MCF 10A (cell line): ENCODE measurements around the gene ALKBH1. TPM values are rescaled to one million over a fixed set of nuclear protein-coding genes. Genes with fewer than 3 reads are reported as not detected.

Source experiments
- BruUV-seq: library from RNA; stranded (reverse); fragments of 400-500 nt; replicated peaks from 2 replicates; lab custom pipeline; 2021; lab: Mats Ljungman, UMichigan
- CTCF ChIA-PET: fragments of 300-600 bp; sonication (Branson Sonifier 250); formaldehyde crosslinking; extraction: SDS; loops from one replicate; lab custom pipeline; 2021; ENCODE audit warnings: antibody characterized with exemption, inconsistent platforms; lab: Yijun Ruan, JAX
- POLR2A ChIA-PET: fragments of 300-600, 350-650 bp; sonication (Branson Sonifier 250); formaldehyde crosslinking; extraction: SDS; loops from one replicate; lab custom pipeline; 2020; ENCODE audit warnings: antibody characterized with exemption, inconsistent platforms; lab: Yijun Ruan, JAX
- DNase-seq: peaks from one replicate; pipeline ENCODE4 v3.0.0-alpha.2; 2018; ENCODE audit not compliant: unreplicated experiment
- H3K27ac Mint-ChIP-seq: one replicate; pipeline ENCODE4 v1.8.0; 2022; ENCODE audit warnings: mild to moderate bottlenecking, low read depth, mixed read lengths; ENCODE audit not compliant: unreplicated experiment
- H3K27me3 Mint-ChIP-seq: one replicate; pipeline ENCODE4 v1.8.0; 2022; ENCODE audit warnings: mixed read lengths; ENCODE audit not compliant: insufficient read depth, unreplicated experiment
- H3K36me3 Mint-ChIP-seq: one replicate; pipeline ENCODE4 v1.8.0; 2022; ENCODE audit warnings: mild to moderate bottlenecking, moderate library complexity, mixed read lengths; ENCODE audit not compliant: insufficient read depth, unreplicated experiment
- H3K4me1 Mint-ChIP-seq: one replicate; pipeline ENCODE4 v1.8.0; 2022; ENCODE audit warnings: mixed read lengths; ENCODE audit not compliant: insufficient read depth, unreplicated experiment
- H3K4me3 Mint-ChIP-seq: one replicate; pipeline ENCODE4 v1.8.0; 2022; ENCODE audit warnings: mild to moderate bottlenecking, moderate library complexity, mixed read lengths; ENCODE audit not compliant: unreplicated experiment
- H3K9me3 Mint-ChIP-seq: one replicate; pipeline ENCODE4 v1.8.0; 2022; ENCODE audit warnings: mixed read lengths; ENCODE audit not compliant: unreplicated experiment
- intact Hi-C: fragments of 100-400 bp; cut with micrococcal nuclease; formaldehyde crosslinking; loops from 2 replicates; pipeline ENCODE4 v1.14.1; 2022
- total RNA-seq: library from RNA; stranded (reverse); gene quantifications from 2 replicates; pipeline ENCODE4 v1.2.3, GENCODE V29; 2022
- TF ChIP-seq, protein P1 (sequence below): fragments of 200-600 bp; IDR thresholded peaks from one replicate; pipeline ENCODE4 v1.8.0; 2022; ENCODE audit warnings: antibody characterized with exemption, mild to moderate bottlenecking; ENCODE audit not compliant: unreplicated experiment

The ALKBH1 gene
- total RNA-seq, 1 experiment from 2014 or later: 14.4 TPM

DNA sequence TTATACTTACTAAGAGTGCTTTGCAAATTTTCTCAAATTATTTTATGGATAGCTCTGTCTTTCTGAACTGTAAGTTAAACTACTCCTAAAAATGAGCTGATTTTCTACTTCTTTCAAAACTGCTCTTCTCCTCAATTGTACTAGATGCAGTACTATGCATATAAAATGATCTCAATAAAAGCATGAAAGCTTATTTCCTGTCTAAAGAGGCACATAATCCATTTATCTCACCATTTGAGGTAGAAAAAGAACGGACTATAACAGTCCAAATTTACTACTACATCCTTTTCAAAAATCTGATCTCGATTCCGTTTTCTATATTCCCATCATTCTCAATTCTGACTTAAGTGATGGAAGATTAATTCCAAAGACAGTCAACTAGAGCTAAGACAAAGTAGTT, 14.5 kb upstream of the ALKBH1 start:
- no peaks in the 10 kb centered on the region for H3K9me3 Mint-ChIP-seq
- no peak overlapping the region for H3K4me3 Mint-ChIP-seq
- intact Hi-C loops: no loop called here
- no peaks in the 10 kb centered on the region for H3K27me3 Mint-ChIP-seq
- ChIA-PET POLR2A (interaction anchor here (1.1 kb wide), 1 partner anchor 10 kb away, joined by 3 read pairs; no protein-coding TSS in a partner anchor), CTCF (interaction anchor here (0.5 to 1.3 kb wide), 3 partner anchors 16 to 211 kb away, joined by 3 to 4 read pairs (median 4); no protein-coding TSS in a partner anchor)
- H3K27ac Mint-ChIP-seq: no peak overlapping the region
- TF ChIP-seq, protein P1, sequence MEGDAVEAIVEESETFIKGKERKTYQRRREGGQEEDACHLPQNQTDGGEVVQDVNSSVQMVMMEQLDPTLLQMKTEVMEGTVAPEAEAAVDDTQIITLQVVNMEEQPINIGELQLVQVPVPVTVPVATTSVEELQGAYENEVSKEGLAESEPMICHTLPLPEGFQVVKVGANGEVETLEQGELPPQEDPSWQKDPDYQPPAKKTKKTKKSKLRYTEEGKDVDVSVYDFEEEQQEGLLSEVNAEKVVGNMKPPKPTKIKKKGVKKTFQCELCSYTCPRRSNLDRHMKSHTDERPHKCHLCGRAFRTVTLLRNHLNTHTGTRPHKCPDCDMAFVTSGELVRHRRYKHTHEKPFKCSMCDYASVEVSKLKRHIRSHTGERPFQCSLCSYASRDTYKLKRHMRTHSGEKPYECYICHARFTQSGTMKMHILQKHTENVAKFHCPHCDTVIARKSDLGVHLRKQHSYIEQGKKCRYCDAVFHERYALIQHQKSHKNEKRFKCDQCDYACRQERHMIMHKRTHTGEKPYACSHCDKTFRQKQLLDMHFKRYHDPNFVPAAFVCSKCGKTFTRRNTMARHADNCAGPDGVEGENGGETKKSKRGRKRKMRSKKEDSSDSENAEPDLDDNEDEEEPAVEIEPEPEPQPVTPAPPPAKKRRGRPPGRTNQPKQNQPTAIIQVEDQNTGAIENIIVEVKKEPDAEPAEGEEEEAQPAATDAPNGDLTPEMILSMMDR: no peak
- no peaks in the 10 kb centered on the region for H3K4me1 Mint-ChIP-seq
- peaks cover 95% of the 10 kb centered on the region for H3K36me3 Mint-ChIP-seq
- no peak for DNase-seq
- no TSS peak for BruUV-seq

DNA sequence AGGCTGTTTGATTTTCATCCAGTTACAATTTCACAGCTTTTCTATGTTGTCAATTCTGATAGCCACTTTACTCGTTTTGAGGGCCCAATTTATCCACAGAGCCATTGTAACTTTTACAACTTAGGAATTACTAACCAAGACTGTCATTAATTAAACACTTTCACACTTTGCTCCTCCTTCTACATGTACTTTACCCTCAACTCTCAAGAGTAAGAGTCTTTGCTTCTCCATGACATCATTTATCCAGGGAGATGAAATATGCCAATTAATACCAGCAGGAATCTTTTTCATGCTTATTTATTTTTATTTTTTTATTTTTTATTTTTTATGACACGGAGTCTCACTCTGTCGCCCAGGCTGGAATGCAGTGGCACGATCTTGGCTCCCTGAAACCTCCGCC, 13.6 kb upstream of the ALKBH1 start:
- DNase-seq: no peak
- Mint-ChIP-seq H3K36me3 (peaks cover 95% of the 10 kb centered on the region), H3K27me3 (no peaks in the 10 kb centered on the region), H3K4me3 (no peak overlapping the region), H3K4me1 (no peaks in the 10 kb centered on the region), H3K9me3 (no peaks in the 10 kb centered on the region), H3K27ac (no peak overlapping the region)
- TF ChIP-seq, protein P1: no peak
- intact Hi-C loops: no loop called here
- no TSS peak for BruUV-seq
- ChIA-PET CTCF (interaction anchor here (1.3 to 2.2 kb wide), 2 partner anchors 15 to 67 kb away, joined by 4 to 7 read pairs; no protein-coding TSS in a partner anchor), POLR2A (interaction anchor here (1.0 kb wide), 1 partner anchor 14 kb away, joined by 3 read pairs; no protein-coding TSS in a partner anchor)

DNA sequence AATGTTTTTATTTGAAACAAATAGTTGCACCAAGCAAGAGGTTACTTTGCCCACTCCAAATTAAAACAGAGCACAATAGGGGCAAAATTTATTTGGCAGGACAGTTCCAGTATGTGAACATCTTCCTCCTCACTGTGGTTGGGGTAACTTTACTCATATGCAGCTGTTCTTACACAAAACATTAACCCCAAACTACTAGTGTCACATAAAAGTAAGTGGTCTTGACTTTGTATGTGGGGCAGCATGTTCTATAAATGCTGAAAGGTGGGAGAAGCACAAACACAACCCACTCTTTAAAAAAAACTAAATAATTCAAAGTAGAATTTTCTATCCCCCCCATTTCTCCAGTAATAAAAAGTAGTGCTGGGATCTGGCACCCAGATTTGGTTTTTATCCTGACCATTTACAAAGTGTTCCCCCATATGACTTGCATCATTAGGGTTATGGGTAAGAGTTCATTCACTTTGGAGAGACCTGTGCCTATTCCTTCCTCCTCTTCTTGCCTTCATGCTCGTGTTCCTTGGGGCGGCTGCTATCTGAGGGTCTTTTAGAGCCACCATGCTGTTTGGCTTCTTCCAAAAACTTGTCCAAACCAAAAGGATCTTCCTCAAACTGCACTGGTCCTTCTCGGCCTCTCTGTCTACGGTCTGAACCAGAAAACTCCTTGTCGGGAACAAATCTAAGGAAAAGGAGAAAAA, 9.9 kb upstream of the ALKBH1 start:
- intact Hi-C loops: no loop called here
- Mint-ChIP-seq H3K27ac (no peak overlapping the region), H3K36me3 (peaks cover 100% of the 10 kb centered on the region), H3K9me3 (no peaks in the 10 kb centered on the region), H3K4me1 (no peaks in the 10 kb centered on the region), H3K4me3 (no peak overlapping the region), H3K27me3 (no peaks in the 10 kb centered on the region)
- TF ChIP-seq, protein P1: no peak
- DNase-seq: no peak
- CTCF ChIA-PET: interaction anchor here (0.6 to 0.7 kb wide), 3 partner anchors 20 to 848 kb away, joined by 3 to 4 read pairs (median 3); no protein-coding TSS in a partner anchor
- POLR2A ChIA-PET: interaction anchor here (2.1 to 2.2 kb wide), 2 partner anchors 9 to 35 kb away, joined by 6 to 21 read pairs; partner anchors contain the start of genes ALKBH1 and SLIRP
- BruUV-seq: TSS peak; percentile 95

DNA sequence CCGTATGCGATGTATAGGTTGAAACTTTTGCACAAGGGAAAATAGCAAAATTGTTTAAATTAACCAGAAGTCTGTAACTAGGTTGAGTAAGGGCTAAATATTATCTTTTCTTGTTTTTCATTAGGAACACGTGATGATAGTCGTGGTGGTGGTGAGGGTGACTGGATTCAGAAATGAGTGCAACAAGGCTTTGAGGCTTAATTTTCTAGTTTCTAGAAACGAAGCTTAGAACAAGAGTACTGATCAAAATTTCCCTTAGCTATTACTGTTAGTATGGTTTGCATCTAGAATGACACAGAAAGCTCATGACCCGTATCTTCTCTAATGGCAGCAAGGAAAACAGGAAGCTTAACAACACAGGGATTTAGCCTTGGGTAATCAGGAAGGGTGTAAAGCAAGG, 7.1 kb upstream of the ALKBH1 start:
- intact Hi-C loops: no loop called here
- Mint-ChIP-seq H3K27ac (no peak overlapping the region), H3K36me3 (peaks cover 93% of the 10 kb centered on the region), H3K4me1 (peaks cover 5% of the 10 kb centered on the region), H3K27me3 (no peaks in the 10 kb centered on the region), H3K9me3 (no peaks in the 10 kb centered on the region), H3K4me3 (no peak overlapping the region)
- BruUV-seq: no TSS peak
- CTCF ChIA-PET: interaction anchor here (0.6 kb wide), 1 partner anchor 59 kb away, joined by 3 read pairs; no protein-coding TSS in a partner anchor
- TF ChIP-seq, protein P1: no peak
- DNase-seq: no peak
- POLR2A ChIA-PET: no interaction called here
